Gastrocnemius medialis (tissue), 4 donors: ENCODE results near the gene ATXN7. TPM values are rescaled to one million over a fixed set of nuclear protein-coding genes. Genes with fewer than 3 reads are reported as not detected.

Source experiments
- ATAC-seq, 2 donors: fragments of 150-250 bp; one replicate each; pipeline ENCODE4 v1.9.1; 2016
- DNase-seq, 2 donors: peaks; one replicate each; pipeline ENCODE4 v3.0.0-alpha.2; 2019
- H3K27ac ChIP-seq, 4 donors: fragments of 200-600 bp; sonication (generic); 1 replicate in 1 of 4; 2 replicates in 3 of 4; pipeline ENCODE4 v1.5.1; 2016 to 2018; ENCODE audit warnings: mild to moderate bottlenecking in 2 of 4, moderate library complexity in 1 of 4
- H3K27me3 ChIP-seq, 3 donors: fragments of 200-600 bp; sonication (generic) in 2 of 3; 1 replicate in 1 of 3; 2 replicates in 2 of 3; pipeline versions ENCODE4 v1.5.1 to v1.6.0; 2016 to 2019; ENCODE audit warnings: mild to moderate bottlenecking in 1 of 3, moderate library complexity in 1 of 3
- H3K36me3 ChIP-seq, 2 donors: fragments of 200-600 bp; sonication (generic) in 1 of 2; one replicate each; pipeline ENCODE4 v1.5.1; 2017 to 2018
- H3K4me1 ChIP-seq, 2 donors: fragments of 200-600 bp; sonication (generic) in 1 of 2; one replicate each; pipeline ENCODE4 v1.5.1; 2016 to 2017; ENCODE audit warnings: mild to moderate bottlenecking in 2 of 2
- H3K4me3 ChIP-seq, 4 donors: fragments of 200-600 bp; sonication (generic) in 3 of 4; 1 replicate in 1 of 4; 2 replicates in 3 of 4; pipeline ENCODE4 v1.5.1; 2016 to 2019; ENCODE audit warnings: mild to moderate bottlenecking in 2 of 4
- H3K9me3 ChIP-seq, 3 donors: fragments of 200-600 bp; sonication (generic) in 2 of 3; 1 replicate in 1 of 3; 2 replicates in 2 of 3; pipeline ENCODE4 v1.5.1; 2016 to 2019
- CTCF ChIP-seq, 5 experiments: fragments of 450-650 bp in 3 of 5; fragments of 200-600 bp in 2 of 5; sonication (generic) in 2 of 5; IDR thresholded peaks in 4 of 5; conservative IDR thresholded peaks in 1 of 5; 1 replicate in 4 of 5; 2 replicates in 1 of 5; pipeline ENCODE4 v1.5.1; 2016 to 2019; ENCODE audit warnings: antibody characterized with exemption in 5 of 5, mild to moderate bottlenecking in 3 of 5, moderate library complexity in 3 of 5
- POLR2A ChIP-seq, 2 donors: fragments of 450-650 bp; IDR thresholded peaks; one replicate each; pipeline ENCODE4 v1.6.1; 2017; ENCODE audit warnings: antibody characterized with exemption in 2 of 2, mild to moderate bottlenecking in 2 of 2, moderate library complexity in 2 of 2
- in situ Hi-C, 4 donors: fragments of 200-750 bp; cut with MboI; loops; one replicate each; pipeline versions ENCODE4 v1.15.0 to v1.8.0; 2017; ENCODE audit warnings: low sequenced_read_pairs in 4 of 4
- intact Hi-C: fragments of 100-400 bp; cut with DNase I; formaldehyde crosslinking; loops from one replicate; pipeline ENCODE4 v1.15.1; 2023; ENCODE audit warnings: low total_unique reads
- total RNA-seq, 4 donors: library from RNA; depleted of rRNA; stranded (reverse); fragments of >200 nt; gene quantifications; one replicate each; pipeline versions ENCODE4 v1.1.0 to v1.2.3, GENCODE V29; 2016

The ATXN7 gene
- total RNA-seq, 4 donors from 2014 or later, result 14.5 to 27.4 (median 23.7) TPM

- in situ Hi-C loops (no loop called here), intact Hi-C loops (no loop called here)
- peaks cover 0 to 10% of the 10 kb centered on the region in 2 donors for H3K36me3 ChIP-seq
- H3K4me3 ChIP-seq, result no peak overlapping the region
- no peak for DNase-seq
- no peak for TF ChIP-seq POLR2A (IDR thresholded peaks at IDR 0.05)
- no peak for TF ChIP-seq CTCF (IDR thresholded peaks at IDR 0.05 in 4 of 5, conservative IDR thresholded peaks at IDR 0.05 in 1 of 5)
- ATAC-seq, result no peak
- H3K9me3 ChIP-seq, result no peaks in the 10 kb centered on the region
- H3K27ac ChIP-seq, result no peak overlapping the region
- H3K4me1 ChIP-seq, result peaks cover 26 to 27% of the 10 kb centered on the region in 2 donors
- no peaks in the 10 kb centered on the region for H3K27me3 ChIP-seq
These were observed 87.0 kb downstream of the ATXN7 start for GRCh38 chr3:63950698-63951097.

DNA sequence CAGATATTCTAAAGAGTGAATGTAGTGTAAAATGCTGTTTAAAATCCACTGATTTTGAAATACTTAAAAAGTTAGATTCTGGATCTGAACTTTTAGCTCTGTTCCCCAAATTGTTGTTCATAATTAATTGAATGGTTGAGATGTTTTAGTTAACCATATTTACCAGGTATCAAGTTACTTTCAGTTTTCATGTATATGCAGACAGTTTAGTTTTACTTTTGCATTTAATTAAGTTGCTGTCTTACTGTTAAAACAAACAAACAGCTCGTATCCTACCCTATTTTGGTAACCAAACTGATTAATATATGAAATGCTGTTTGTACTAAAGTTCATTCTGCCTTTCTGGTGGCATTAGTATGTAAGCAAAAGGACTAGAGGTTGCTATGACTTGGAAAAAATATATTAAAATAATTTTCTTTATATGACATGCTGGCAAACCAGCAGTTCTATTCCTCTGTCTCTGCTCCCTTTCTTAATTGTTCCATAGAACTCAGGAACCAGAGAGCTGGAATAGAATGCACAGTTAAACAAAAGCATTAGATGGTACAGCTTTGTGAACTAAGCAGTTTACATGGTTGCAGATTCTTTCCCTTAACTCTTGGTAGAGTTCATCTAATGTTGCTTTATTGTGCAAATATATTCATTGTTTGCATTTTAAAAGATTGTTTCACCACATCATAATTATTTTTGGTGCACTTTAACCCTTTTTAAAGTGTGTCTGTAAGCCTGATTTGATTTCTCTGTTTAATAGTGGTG is 88.0 kb downstream of the ATXN7 start:
- Histone ChIP-seq H3K4me1 (peaks cover 24 to 27% of the 10 kb centered on the region in 2 donors), H3K27me3 (no peaks in the 10 kb centered on the region), H3K36me3 (peaks cover 0 to 10% of the 10 kb centered on the region in 2 donors), H3K9me3 (no peaks in the 10 kb centered on the region), H3K4me3 (no peak overlapping the region), H3K27ac (peak overlapping the region in 1 of 4 donors; percentile 5)
- intact Hi-C loops, result no loop called here
- TF ChIP-seq POLR2A (IDR thresholded peaks at IDR 0.05) (no peak), CTCF (IDR thresholded peaks at IDR 0.05 in 4 of 5, conservative IDR thresholded peaks at IDR 0.05 in 1 of 5) (no peak)
- in situ Hi-C loops, result no loop called here
- DNase-seq (no peak), ATAC-seq (no peak)

GRCh38 chr3:63952248-63952594 is 88.6 kb downstream of the ATXN7 start:
- ATAC-seq, result no peak
- DNase-seq, result no peak
- H3K36me3 ChIP-seq, result peaks cover 0 to 10% of the 10 kb centered on the region in 2 donors
- no peaks in the 10 kb centered on the region for H3K9me3 ChIP-seq
- H3K27me3 ChIP-seq, result no peaks in the 10 kb centered on the region
- peaks cover 24 to 27% of the 10 kb centered on the region in 2 donors for H3K4me1 ChIP-seq
- in situ Hi-C loops (no loop called here), intact Hi-C loops (no loop called here)
- H3K27ac ChIP-seq, result no peak overlapping the region
- H3K4me3 ChIP-seq, result no peak overlapping the region
- no peak for TF ChIP-seq CTCF (IDR thresholded peaks at IDR 0.05 in 4 of 5, conservative IDR thresholded peaks at IDR 0.05 in 1 of 5)

- Histone ChIP-seq H3K27me3 (no peaks in the 10 kb centered on the region), H3K4me3 (no peak overlapping the region), H3K9me3 (no peaks in the 10 kb centered on the region), H3K4me1 (peaks cover 26 to 28% of the 10 kb centered on the region in 2 donors), H3K27ac (no peak overlapping the region), H3K36me3 (peaks cover 0 to 10% of the 10 kb centered on the region in 2 donors)
- in situ Hi-C loops (no loop called here), intact Hi-C loops (no loop called here)
- DNase-seq (no peak), ATAC-seq (no peak)
- no peak for TF ChIP-seq POLR2A (IDR thresholded peaks at IDR 0.05)
- TF ChIP-seq CTCF (IDR thresholded peaks at IDR 0.05 in 4 of 5, conservative IDR thresholded peaks at IDR 0.05 in 1 of 5), result no peak
These were observed 90.5 kb downstream of the ATXN7 start for GRCh38 chr3:63954182-63954581.
